ENCODE data around the gene TPR. TPM values are rescaled to one million over a fixed set of nuclear protein-coding genes. Genes with fewer than 3 reads are reported as not detected.
"Not testable (repeated sequence)": the region's sequence is repeated elsewhere in the genome, so short reads cannot be mapped to it uniquely, and the experiment has no call there.

Gene TPR
- total RNA-seq, 4 donors from 2014 or later = 76.3 to 108 (median 87.6) TPM

GRCh38 chr1:186418503-186418902, 43.5 kb upstream of the TPR start:
- Histone ChIP-seq H3K36me3 (peaks cover 0 to 44% (median 0%) of the 10 kb centered on the region in 3 donors), H3K27ac (no peak overlapping the region), H3K4me3 (no peak overlapping the region), H3K4me1 (peaks cover 0 to 5% (median 0%) of the 10 kb centered on the region in 4 donors), H3K27me3 (no peaks in the 10 kb centered on the region), H3K9me3 (no peaks in the 10 kb centered on the region)
- DNase-seq (ENCODE audit: low spot score in 2 of 2) = no peak
- 60 to 71% methylated on average over 4 of the region's 4 CpGs for WGBS, 2 donors
- TF ChIP-seq, protein P1, sequence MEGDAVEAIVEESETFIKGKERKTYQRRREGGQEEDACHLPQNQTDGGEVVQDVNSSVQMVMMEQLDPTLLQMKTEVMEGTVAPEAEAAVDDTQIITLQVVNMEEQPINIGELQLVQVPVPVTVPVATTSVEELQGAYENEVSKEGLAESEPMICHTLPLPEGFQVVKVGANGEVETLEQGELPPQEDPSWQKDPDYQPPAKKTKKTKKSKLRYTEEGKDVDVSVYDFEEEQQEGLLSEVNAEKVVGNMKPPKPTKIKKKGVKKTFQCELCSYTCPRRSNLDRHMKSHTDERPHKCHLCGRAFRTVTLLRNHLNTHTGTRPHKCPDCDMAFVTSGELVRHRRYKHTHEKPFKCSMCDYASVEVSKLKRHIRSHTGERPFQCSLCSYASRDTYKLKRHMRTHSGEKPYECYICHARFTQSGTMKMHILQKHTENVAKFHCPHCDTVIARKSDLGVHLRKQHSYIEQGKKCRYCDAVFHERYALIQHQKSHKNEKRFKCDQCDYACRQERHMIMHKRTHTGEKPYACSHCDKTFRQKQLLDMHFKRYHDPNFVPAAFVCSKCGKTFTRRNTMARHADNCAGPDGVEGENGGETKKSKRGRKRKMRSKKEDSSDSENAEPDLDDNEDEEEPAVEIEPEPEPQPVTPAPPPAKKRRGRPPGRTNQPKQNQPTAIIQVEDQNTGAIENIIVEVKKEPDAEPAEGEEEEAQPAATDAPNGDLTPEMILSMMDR (IDR thresholded peaks at IDR 0.05) = no peak
- TF ChIP-seq EP300 (IDR thresholded peaks at IDR 0.05) (no peak), POLR2A (IDR thresholded peaks at IDR 0.05) (no peak)

DNA sequence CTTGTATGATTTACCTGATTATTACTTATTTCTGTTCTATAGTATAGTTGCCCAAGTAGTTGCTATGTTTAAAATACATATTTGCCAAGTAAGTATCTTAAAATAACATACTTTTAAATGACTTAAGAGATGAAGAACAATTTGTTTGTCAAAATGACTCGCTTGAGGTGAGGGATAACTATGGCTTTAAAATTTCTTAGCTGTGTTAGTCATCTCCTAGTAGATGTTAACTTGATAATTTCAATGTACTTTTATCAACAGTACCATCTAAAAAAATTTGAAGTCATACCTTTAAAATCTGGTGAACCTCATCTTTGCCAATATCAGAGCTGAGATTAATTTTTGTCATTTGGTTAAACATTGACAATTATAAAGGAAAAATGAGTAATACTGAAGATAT, 38.3 kb upstream of the TPR start:
- H3K9me3 ChIP-seq = no peaks in the 10 kb centered on the region
- peaks cover 0 to 58% (median 0%) of the 10 kb centered on the region in 3 donors for H3K36me3 ChIP-seq
- 98 to 100% methylated on average over 1 of the region's 1 CpG for WGBS, 2 donors
- H3K27ac ChIP-seq = no peak overlapping the region
- H3K27me3 ChIP-seq = no peaks in the 10 kb centered on the region
- no peak for DNase-seq (ENCODE audit: low spot score in 2 of 2)
- TF ChIP-seq, protein P1 (IDR thresholded peaks at IDR 0.05) = no peak
- TF ChIP-seq POLR2A (IDR thresholded peaks at IDR 0.05) = no peak
- no peak for TF ChIP-seq EP300 (IDR thresholded peaks at IDR 0.05)
- H3K4me3 ChIP-seq = no peak overlapping the region
- H3K4me1 ChIP-seq = peaks cover 0 to 5% (median 0%) of the 10 kb centered on the region in 4 donors

GRCh38 chr1:186409091-186409490, 34.0 kb upstream of the TPR start:
- no peaks in the 10 kb centered on the region for H3K9me3 ChIP-seq
- DNase-seq (ENCODE audit: low spot score in 2 of 2) = no peak
- peaks cover 0 to 67% (median 0%) of the 10 kb centered on the region in 3 donors for H3K36me3 ChIP-seq
- TF ChIP-seq EP300 (IDR thresholded peaks at IDR 0.05) = no peak
- no peak for TF ChIP-seq POLR2A (IDR thresholded peaks at IDR 0.05)
- TF ChIP-seq, protein P1 (IDR thresholded peaks at IDR 0.05) = no peak
- H3K27ac ChIP-seq = no peak overlapping the region
- H3K4me1 ChIP-seq = no peaks in the 10 kb centered on the region
- H3K27me3 ChIP-seq = no peaks in the 10 kb centered on the region
- WGBS, 2 donors = 86 to 87% methylated on average over 3 of the region's 3 CpGs
- H3K4me3 ChIP-seq = no peak overlapping the region

DNA sequence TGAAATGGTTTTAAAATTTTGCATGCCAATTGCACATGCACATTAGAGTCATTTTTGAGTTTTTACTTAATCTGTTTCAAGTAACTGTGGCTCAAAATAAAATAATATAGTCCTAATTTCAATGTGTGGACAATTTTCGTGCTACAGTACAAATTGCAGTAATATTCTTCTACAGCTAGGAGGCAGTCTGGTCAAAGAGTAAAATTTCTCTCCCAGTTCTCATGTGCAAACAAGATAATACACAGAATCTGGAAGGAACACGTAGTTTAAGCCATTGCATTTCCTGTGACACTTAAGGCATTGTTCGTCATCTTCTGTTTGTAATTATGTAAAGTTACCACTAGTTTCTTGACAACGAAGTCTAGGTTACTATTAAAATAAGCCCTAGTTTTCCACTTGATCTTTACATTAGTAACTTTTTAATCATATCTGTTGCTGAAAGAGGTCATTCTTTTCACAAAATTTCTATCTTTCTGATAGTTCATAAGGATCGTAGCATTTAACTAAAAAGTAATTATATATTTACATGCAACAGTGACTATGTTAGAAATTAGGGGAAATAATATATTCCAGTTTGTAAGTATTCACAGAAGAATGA, 29.5 kb upstream of the TPR start:
- TF ChIP-seq EP300 (IDR thresholded peaks at IDR 0.05) = no peak
- TF ChIP-seq, protein P1 (IDR thresholded peaks at IDR 0.05) = peak; percentile 52 to 64 (median 60)
- peaks cover 0 to 66% (median 0%) of the 10 kb centered on the region in 3 donors for H3K36me3 ChIP-seq
- H3K4me1 ChIP-seq = no peaks in the 10 kb centered on the region
- no peak for DNase-seq (ENCODE audit: low spot score in 2 of 2)
- H3K27ac ChIP-seq = no peak overlapping the region
- no peaks in the 10 kb centered on the region for H3K9me3 ChIP-seq
- H3K4me3 ChIP-seq = no peak overlapping the region
- 36 to 38% methylated on average over 5 of the region's 5 CpGs for WGBS, 2 donors
- no peaks in the 10 kb centered on the region for H3K27me3 ChIP-seq

DNA sequence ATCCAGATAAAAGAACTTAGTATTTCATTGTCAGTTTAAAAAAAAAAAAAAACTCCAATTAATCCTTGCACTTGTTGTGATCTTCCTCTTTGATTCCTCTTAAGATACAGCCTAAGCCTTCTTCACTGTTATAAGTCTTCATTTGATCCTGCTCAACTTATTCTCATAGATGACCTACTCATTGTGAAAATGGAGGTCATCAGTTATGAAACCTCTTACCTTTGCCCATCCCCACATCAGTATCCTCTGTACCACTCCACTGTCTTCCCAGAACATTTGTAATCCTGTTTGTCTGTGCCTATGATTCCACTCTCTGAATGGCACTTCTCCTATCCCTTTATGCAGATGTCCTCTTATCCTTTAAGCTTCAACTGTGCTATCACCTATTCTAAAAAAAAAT, 28.6 kb upstream of the TPR start:
- no peaks in the 10 kb centered on the region for H3K9me3 ChIP-seq
- peaks cover 0 to 69% (median 0%) of the 10 kb centered on the region in 3 donors for H3K36me3 ChIP-seq
- H3K27me3 ChIP-seq = no peaks in the 10 kb centered on the region
- no peak overlapping the region for H3K27ac ChIP-seq
- no peaks in the 10 kb centered on the region for H3K4me1 ChIP-seq
- H3K4me3 ChIP-seq = no peak overlapping the region
- TF ChIP-seq EP300 (IDR thresholded peaks at IDR 0.05) (no peak), POLR2A (IDR thresholded peaks at IDR 0.05) (no peak)
- TF ChIP-seq, protein P1 (IDR thresholded peaks at IDR 0.05) = no peak
- no peak for DNase-seq (ENCODE audit: low spot score in 2 of 2)

GRCh38 chr1:186401446-186401845, 26.4 kb upstream of the TPR start:
- 91% methylated on average over 2 of the region's 2 CpGs for WGBS, 2 donors
- H3K4me1 ChIP-seq; DNase-seq (ENCODE audit: low spot score in 2 of 2); H3K9me3 ChIP-seq; H3K27me3 ChIP-seq; H3K4me3 ChIP-seq; H3K27ac ChIP-seq: not testable (repeated sequence)
- H3K36me3 ChIP-seq = peaks cover 0 to 72% (median 0%) of the 10 kb centered on the region in 3 donors

DNA sequence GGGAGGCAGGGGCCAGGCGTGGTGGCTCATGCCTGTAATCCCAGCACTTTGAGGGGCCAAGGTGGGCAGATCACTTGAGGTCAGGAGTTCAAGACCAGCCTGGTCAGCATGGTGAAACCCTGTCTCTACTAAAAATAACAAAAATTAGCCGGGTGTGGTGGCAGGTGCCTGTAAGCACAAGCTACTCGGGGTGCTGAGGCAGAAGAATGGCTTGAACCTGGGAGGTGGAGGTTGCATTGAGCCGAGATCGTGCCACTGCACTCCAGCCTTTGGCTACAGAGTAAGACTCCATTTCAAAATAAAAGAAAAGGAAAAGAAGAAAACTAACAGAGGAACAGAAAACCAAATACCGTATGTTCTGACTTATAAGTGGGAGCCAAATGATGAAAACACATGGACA, 17.7 kb upstream of the TPR start:
- not testable (repeated sequence) for H3K9me3 ChIP-seq; H3K4me3 ChIP-seq; H3K27ac ChIP-seq; H3K4me1 ChIP-seq; H3K27me3 ChIP-seq; DNase-seq (ENCODE audit: low spot score in 2 of 2)
- peaks cover 0 to 96% (median 7%) of the 10 kb centered on the region in 3 donors for H3K36me3 ChIP-seq
- WGBS, 2 donors = 92 to 93% methylated on average over 6 of the region's 6 CpGs

Data from tibial nerve (tissue), 4 donors.